Measurements from ENCODE around the gene OR9A2. TPM values are rescaled to one million over a fixed set of nuclear protein-coding genes. Genes with fewer than 3 reads are reported as not detected.
"Not testable (repeated sequence)": the region's sequence is repeated elsewhere in the genome, so short reads cannot be mapped to it uniquely, and the experiment has no call there.

OR9A2 gene
- total RNA-seq, 1 experiment from 2014 or later: not detected

GRCh38 chr7:142978402-142978801, 48.5 kb downstream of the OR9A2 start:
- not testable (repeated sequence) for DNase-seq (ENCODE audit: extremely low read depth, low read depth)

Other genes with a start within 250 kb of the OR9A2 start
- not detected in 2 replicates for gene EPHB6, start 172.1 kb downstream of the OR9A2 start, total RNA-seq (2014; rRNA removed; shearing (Covaris generic))
- gene TRPV6, start 141.4 kb downstream of the OR9A2 start, total RNA-seq (2014; rRNA removed; shearing (Covaris generic)): not detected in 2 replicates
- not detected in 2 replicates for gene TRPV5, start 93.4 kb downstream of the OR9A2 start, total RNA-seq (2014; rRNA removed; shearing (Covaris generic))
- not detected in 2 replicates for gene LLCFC1, start 87.6 kb downstream of the OR9A2 start, total RNA-seq (2014; rRNA removed; shearing (Covaris generic))
- 0.59 TPM in 1 of 2 replicates, not detected in the other for gene KEL, start 64.8 kb downstream of the OR9A2 start, total RNA-seq (2014; rRNA removed; shearing (Covaris generic))
- gene OR6V1, start 25.2 kb upstream of the OR9A2 start, total RNA-seq (2014; rRNA removed; shearing (Covaris generic)): not detected in 2 replicates
- gene PIP, start 104.9 kb upstream of the OR9A2 start, total RNA-seq (2014; rRNA removed; shearing (Covaris generic)): not detected in 2 replicates
- not detected in 2 replicates for gene TAS2R39, start 156.3 kb upstream of the OR9A2 start, total RNA-seq (2014; rRNA removed; shearing (Covaris generic))
- gene TAS2R40, start 194.9 kb upstream of the OR9A2 start, total RNA-seq (2014; rRNA removed; shearing (Covaris generic)): not detected in 2 replicates
- gene GSTK1, start 236.3 kb upstream of the OR9A2 start, total RNA-seq (2014; rRNA removed; shearing (Covaris generic)): 117 and 122 TPM in 2 replicates